Right atrium auricular region (tissue), 2 donors: ENCODE data around the gene TECTA. TPM values are rescaled to one million over a fixed set of nuclear protein-coding genes. Genes with fewer than 3 reads are reported as not detected.

Experiments used
- DNase-seq: peaks from one replicate; pipeline ENCODE4 v3.0.0-alpha.2; 2019; ENCODE audit warnings: low spot score
- H3K27ac ChIP-seq, 2 donors: fragments of 200-600 bp; sonication (generic); 1 replicate in 1 of 2; 2 replicates in 1 of 2; pipeline ENCODE4 v1.5.1; 2016 to 2019
- H3K27me3 ChIP-seq, 2 donors: fragments of 200-600 bp; sonication (generic); one replicate each; pipeline versions ENCODE4 v1.5.1 to v1.6.0; 2017 to 2019
- H3K36me3 ChIP-seq: fragments of 200-600 bp; sonication (generic); one replicate; pipeline ENCODE4 v1.5.1; 2016
- H3K4me1 ChIP-seq, 2 donors: fragments of 200-600 bp; sonication (generic); one replicate each; pipeline versions ENCODE4 v1.5.1 to v1.6.0; 2017 to 2019
- H3K4me3 ChIP-seq, 2 donors: fragments of 200-600 bp; sonication (generic); 1 replicate in 1 of 2; 2 replicates in 1 of 2; pipeline ENCODE4 v1.5.1; 2017 to 2019; ENCODE audit warnings: mild to moderate bottlenecking in 1 of 2, moderate library complexity in 1 of 2
- H3K9me3 ChIP-seq, 2 donors: fragments of 200-600 bp; sonication (generic); one replicate each; pipeline ENCODE4 v1.5.1; 2019
- total RNA-seq, 2 donors: library from RNA; depleted of rRNA; stranded (reverse); fragments of >200 nt; gene quantifications; one replicate each; pipeline ENCODE4 v1.1.0, GENCODE V29; 2016
- TF ChIP-seq, protein P1 (sequence below), 2 donors: fragments of 200-600 bp; sonication (generic); IDR thresholded peaks; one replicate each; pipeline ENCODE4 v1.5.1; 2019; ENCODE audit warnings: antibody characterized with exemption in 2 of 2

The TECTA gene
- total RNA-seq, 2 donors from 2014 or later: 1.6 to 3.1 TPM

GRCh38 chr11:121207485-121208115 lies 106.6 kb downstream of the TECTA start:
- Histone ChIP-seq H3K4me3 (no peak overlapping the region), H3K27me3 (no peaks in the 10 kb centered on the region), H3K4me1 (no peaks in the 10 kb centered on the region), H3K27ac (no peak overlapping the region), H3K9me3 (no peaks in the 10 kb centered on the region), H3K36me3 (no peaks in the 10 kb centered on the region)
- DNase-seq: no peak
- TF ChIP-seq, protein P1, sequence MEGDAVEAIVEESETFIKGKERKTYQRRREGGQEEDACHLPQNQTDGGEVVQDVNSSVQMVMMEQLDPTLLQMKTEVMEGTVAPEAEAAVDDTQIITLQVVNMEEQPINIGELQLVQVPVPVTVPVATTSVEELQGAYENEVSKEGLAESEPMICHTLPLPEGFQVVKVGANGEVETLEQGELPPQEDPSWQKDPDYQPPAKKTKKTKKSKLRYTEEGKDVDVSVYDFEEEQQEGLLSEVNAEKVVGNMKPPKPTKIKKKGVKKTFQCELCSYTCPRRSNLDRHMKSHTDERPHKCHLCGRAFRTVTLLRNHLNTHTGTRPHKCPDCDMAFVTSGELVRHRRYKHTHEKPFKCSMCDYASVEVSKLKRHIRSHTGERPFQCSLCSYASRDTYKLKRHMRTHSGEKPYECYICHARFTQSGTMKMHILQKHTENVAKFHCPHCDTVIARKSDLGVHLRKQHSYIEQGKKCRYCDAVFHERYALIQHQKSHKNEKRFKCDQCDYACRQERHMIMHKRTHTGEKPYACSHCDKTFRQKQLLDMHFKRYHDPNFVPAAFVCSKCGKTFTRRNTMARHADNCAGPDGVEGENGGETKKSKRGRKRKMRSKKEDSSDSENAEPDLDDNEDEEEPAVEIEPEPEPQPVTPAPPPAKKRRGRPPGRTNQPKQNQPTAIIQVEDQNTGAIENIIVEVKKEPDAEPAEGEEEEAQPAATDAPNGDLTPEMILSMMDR (IDR thresholded peaks at IDR 0.05): no peak

DNA sequence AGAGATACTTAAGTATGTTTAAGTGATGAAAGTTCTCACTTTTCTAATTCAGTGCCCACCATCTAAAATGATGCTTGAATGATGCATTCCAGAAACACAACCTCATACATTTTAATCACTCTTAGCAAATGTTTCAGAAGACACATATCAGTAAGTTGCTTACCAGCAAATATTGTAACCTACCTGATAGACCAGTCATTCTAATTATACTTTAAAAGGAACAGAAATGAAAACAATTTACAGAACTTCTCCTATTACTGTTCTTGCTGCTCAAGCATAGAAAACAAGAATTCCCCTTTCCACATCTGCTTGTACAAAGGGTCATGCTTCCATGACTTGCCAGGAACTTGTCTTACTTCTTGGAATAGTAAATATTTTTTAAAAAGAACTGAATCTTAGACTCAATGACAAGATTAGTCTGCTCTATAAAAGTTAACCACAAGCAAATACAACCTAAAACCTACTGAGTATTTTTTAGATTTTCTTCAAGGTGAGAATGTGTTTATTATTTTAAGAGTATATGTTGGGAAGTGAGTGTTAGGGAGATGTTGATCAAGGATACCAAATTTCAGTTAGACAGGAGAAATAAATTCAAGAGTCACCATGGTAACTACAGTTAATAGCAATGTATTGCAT lies 109.5 kb downstream of the TECTA start:
- Histone ChIP-seq H3K9me3 (no peaks in the 10 kb centered on the region), H3K27ac (no peak overlapping the region), H3K27me3 (no peaks in the 10 kb centered on the region), H3K4me1 (no peaks in the 10 kb centered on the region), H3K4me3 (no peak overlapping the region), H3K36me3 (no peaks in the 10 kb centered on the region)
- TF ChIP-seq, protein P1 (IDR thresholded peaks at IDR 0.05): no peak
- no peak for DNase-seq

DNA sequence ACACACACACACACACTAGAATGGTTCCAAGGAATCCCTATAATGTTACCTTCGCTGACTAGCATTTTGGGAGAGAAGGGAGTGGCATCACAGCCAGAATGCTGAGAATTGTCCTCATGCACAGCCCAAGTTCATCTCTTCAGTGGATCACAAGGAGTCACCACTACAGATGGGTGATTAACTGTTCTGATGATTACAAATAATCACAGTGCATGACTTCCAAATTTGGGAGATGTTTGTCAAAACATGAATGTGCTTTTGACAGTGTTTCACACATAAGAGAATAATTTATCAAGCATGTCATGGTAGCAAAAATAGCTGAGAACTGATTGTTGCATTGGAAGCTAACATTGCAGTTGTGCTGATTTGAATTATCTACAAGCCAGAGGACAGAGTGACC lies 110.6 kb downstream of the TECTA start:
- no peak for DNase-seq
- Histone ChIP-seq H3K27me3 (no peaks in the 10 kb centered on the region), H3K9me3 (no peaks in the 10 kb centered on the region), H3K4me1 (no peaks in the 10 kb centered on the region), H3K36me3 (no peaks in the 10 kb centered on the region), H3K27ac (no peak overlapping the region), H3K4me3 (no peak overlapping the region)
- TF ChIP-seq, protein P1 (IDR thresholded peaks at IDR 0.05): no peak

GRCh38 chr11:121212536-121213361 lies 111.7 kb downstream of the TECTA start:
- H3K27me3 ChIP-seq: no peaks in the 10 kb centered on the region
- H3K4me3 ChIP-seq: no peak overlapping the region
- TF ChIP-seq, protein P1 (IDR thresholded peaks at IDR 0.05): no peak
- no peaks in the 10 kb centered on the region for H3K36me3 ChIP-seq
- H3K9me3 ChIP-seq: no peaks in the 10 kb centered on the region
- no peak for DNase-seq
- H3K4me1 ChIP-seq: no peaks in the 10 kb centered on the region
- no peak overlapping the region for H3K27ac ChIP-seq

GRCh38 chr11:121213362-121213893 lies 112.4 kb downstream of the TECTA start:
- Histone ChIP-seq H3K27ac (no peak overlapping the region), H3K9me3 (no peaks in the 10 kb centered on the region), H3K36me3 (no peaks in the 10 kb centered on the region), H3K27me3 (no peaks in the 10 kb centered on the region), H3K4me1 (no peaks in the 10 kb centered on the region), H3K4me3 (no peak overlapping the region)
- TF ChIP-seq, protein P1 (IDR thresholded peaks at IDR 0.05): no peak
- DNase-seq: no peak
